ENCODE results near the gene LONRF2. TPM values are rescaled to one million over a fixed set of nuclear protein-coding genes. Genes with fewer than 3 reads are reported as not detected.

Gene LONRF2
- total RNA-seq, 1 experiment from 2014 or later, result 0.33 TPM

GRCh38 chr2:100278501-100278900, 43.8 kb downstream of the LONRF2 start (continued):
- no peak for TF ChIP-seq PRDM15 (CRISPR knock-in tag; IDR thresholded peaks at IDR 0.05)
- no peak for TF ChIP-seq AR (CRISPR knock-in tag; IDR thresholded peaks at IDR 0.05)
- TF ChIP-seq AFF4 (CRISPR knock-in tag; IDR thresholded peaks at IDR 0.05; ENCODE audit: borderline replicate concordance), result no peak
- no peak for TF ChIP-seq NR1H2 (CRISPR knock-in tag; IDR thresholded peaks at IDR 0.05)
- no peak for TF ChIP-seq RORB (CRISPR knock-in tag; IDR thresholded peaks at IDR 0.05)
- no peak for TF ChIP-seq ATF1 (CRISPR knock-in tag; IDR thresholded peaks at IDR 0.05)
- TF ChIP-seq SP1 (CRISPR knock-in tag; conservative IDR thresholded peaks at IDR 0.05), result no peak

- Mint-ChIP-seq H3K36me3 (no peaks in the 10 kb centered on the region), H3K27me3 (ENCODE audit: low read depth) (no peaks in the 10 kb centered on the region), H3K27ac (no peak overlapping the region), H3K9me3 (no peaks in the 10 kb centered on the region), H3K4me3 (no peak overlapping the region), H3K4me1 (peaks cover 30% of the 10 kb centered on the region)
- ChIA-PET CTCF (interaction anchor here (8.1 kb wide), 1 partner anchor 16 kb away, joined by 67 read pairs; no protein-coding TSS in a partner anchor), POLR2A (no interaction called here)
- no peak for DNase-seq (ENCODE audit: low spot score)
- TF ChIP-seq SMAD3 (CRISPR knock-in tag; IDR thresholded peaks at IDR 0.05; ENCODE audit: borderline replicate concordance) (no peak), AFF4 (CRISPR knock-in tag; IDR thresholded peaks at IDR 0.05; ENCODE audit: borderline replicate concordance) (no peak), RELA (CRISPR knock-in tag; IDR thresholded peaks at IDR 0.05; ENCODE audit: borderline replicate concordance) (no peak), USF2 (CRISPR knock-in tag; IDR thresholded peaks at IDR 0.05) (no peak)
- no peak for ATAC-seq
Measured at GRCh38 chr2:100277540-100278207, 44.6 kb downstream of the LONRF2 start.

All from WTC11 (cell line).